Adrenal gland (tissue), 19 donors: ENCODE measurements around the gene DRD1. TPM values are rescaled to one million over a fixed set of nuclear protein-coding genes. Genes with fewer than 3 reads are reported as not detected.
A peak's percentile ranks its signal among the peaks of the same experiment; 100 is the strongest.

Source experiments
- DNase-seq, 7 donors: peaks; one replicate each; pipeline ENCODE4 v3.0.0-alpha.2; 2019 to 2020
- H3K27ac ChIP-seq, 5 donors: fragments of 200-600 bp; sonication (generic) in 4 of 5; 1 replicate in 3 of 5; 2 replicates in 2 of 5; pipeline versions ENCODE4 v1.5.1 to v1.8.0; 2016 to 2020; ENCODE audit warnings: mild to moderate bottlenecking in 1 of 5
- H3K27me3 ChIP-seq: fragments of 200-600 bp; 2 replicates; pipeline ENCODE4 v1.8.0; 2021
- H3K36me3 ChIP-seq, 2 donors: fragments of 200-600 bp; replicated peaks in 1 of 2; 1 replicate in 1 of 2; 2 replicates in 1 of 2; pipeline versions ENCODE4 v1.5.1 to v1.8.0; 2018 to 2022
- H3K4me1 ChIP-seq, 2 donors: fragments of 200-600 bp; replicated peaks in 1 of 2; 1 replicate in 1 of 2; 2 replicates in 1 of 2; pipeline versions ENCODE4 v1.5.1 to v1.8.0; 2018 to 2021
- H3K4me3 ChIP-seq, 4 donors: fragments of 200-600 bp; sonication (generic) in 3 of 4; one replicate each; pipeline ENCODE4 v1.5.1; 2016 to 2018
- H3K9me3 ChIP-seq, 3 donors: fragments of 200-600 bp; sonication (generic) in 1 of 3; replicated peaks in 1 of 3; 1 replicate in 2 of 3; 2 replicates in 1 of 3; pipeline versions ENCODE4 v1.5.1 to v1.8.0; 2016 to 2021
- CTCF ChIP-seq, 6 experiments: fragments of 450-650 bp in 4 of 6; fragments of 200-600 bp in 2 of 6; sonication (generic) in 1 of 6; IDR thresholded peaks; 1 replicate in 5 of 6; 2 replicates in 1 of 6; pipeline versions ENCODE4 v1.5.1 to v1.8.0; 2016 to 2021; ENCODE audit warnings: antibody characterized with exemption in 6 of 6, mild to moderate bottlenecking in 2 of 6, moderate library complexity in 1 of 6
- POLR2A ChIP-seq, 2 donors: fragments of 450-650 bp; IDR thresholded peaks; one replicate each; pipeline ENCODE4 v1.6.1; 2017; ENCODE audit warnings: antibody characterized with exemption in 2 of 2, mild to moderate bottlenecking in 2 of 2, moderate library complexity in 1 of 2
- WGBS, 4 donors: extraction: QIAGEN DNeasy Blood & Tissue Kit in 2 of 4; methylation state at CpG; one replicate each; pipeline versions ENCODE4 v1.1.5 to v1.1.7; 2013 to 2017; 5-methylcytosine and 5-hydroxymethylcytosine counted together
- intact Hi-C, 2 donors: fragments of 100-400 bp; cut with DNase I; formaldehyde crosslinking; loops; one replicate each; pipeline versions ENCODE4 v1.14.1 to v1.15.0; 2022 to 2023
- long read RNA-seq, 10 donors: library from polyadenylated mRNA in 3 of 10; unstranded in 2 of 10; stranded (forward) in 1 of 10; transcript quantifications; one replicate each; pipeline ENCODE4 v2.0.0 and lab custom pipeline, GENCODE V29; 2021 to 2026
- polyA plus RNA-seq, 3 donors: library from polyadenylated mRNA; stranded (reverse); fragments of 200-250 nt in 2 of 3; fragments of 350-450 nt in 1 of 3; fragmentation: Illumina TruSeq in 1 of 3; extraction: RNeasy Lipid Tissue Mini Kit (QIAGEN cat#74804) in 1 of 3; gene quantifications; one replicate each; pipeline ENCODE4 v1.2.3, GENCODE V29; 2013 to 2014
- total RNA-seq, 9 donors: library from RNA; depleted of rRNA in 4 of 9; stranded (reverse); fragments of >200 nt in 4 of 9; fragments of 120-200 nt in 1 of 9; fragmentation: NEBNext Ultra II Directional in 1 of 9; extraction: Animal tissue kit (Norgen Biotek cat#: 25700) in 1 of 9; gene quantifications; one replicate each; pipeline versions ENCODE4 v1.1.0 to v1.2.4, GENCODE V29; 2013 to 2023
- donor health status: healthy with polysubstance abuse.
- donor health status: Bipolar disorder and iron deficiency.
- donor health status: DM: yes; HTN: yes; CAD: no.
- donor health status: DM: no; HTN: no; CAD: no.
- donor health status: DM: no; HTN: no; CAD: no.
- donor health status: DM: yes; HTN: yes; CAD: no.

Gene DRD1
- total RNA-seq (1 to 10 TPM in 1 of 9 donors, under 1 TPM in 8; under 0.01 to 1.3 (median 0.35) TPM), polyA plus RNA-seq (under 1 TPM; 0.09 to 0.24 (median 0.16) TPM)
- long read RNA-seq, donor 1: 0 reads
- long read RNA-seq, donor 2: 0 reads
- long read RNA-seq, donor 3: 0 reads
- long read RNA-seq, donor 4, partial matches to known transcripts: 0 of 1 reads
- long read RNA-seq, donor 4, other reads (novel, unspliced or antisense): 1 of 1 reads
- long read RNA-seq, donor 5, partial matches to known transcripts: 0 of 1 reads
- long read RNA-seq, donor 5, other reads (novel, unspliced or antisense): 1 of 1 reads
- long read RNA-seq, donor 6: 0 reads
- long read RNA-seq, donor 7: 0 reads
- long read RNA-seq, donor 8: 0 reads
- long read RNA-seq, donor 9: 0 reads
- long read RNA-seq, donor 10: 0 reads

GRCh38 chr5:175444060-175444904 lies at the start of gene DRD1:
TSS of gene DRD1 (minus strand) at chr5:175444182. CDS start at chr5:175443099, 1,083 bp downstream.
- DNase-seq: peak in 4 of 7 donors; percentile 23 to 49 (median 36)
- no peaks in the 10 kb centered on the region for H3K9me3 ChIP-seq
- peaks cover 31% of the 10 kb centered on the region for H3K27me3 ChIP-seq
- intact Hi-C loops: loop anchor here (2.0 to 5.0 kb wide), 2 partner anchors 492 to 493 kb away; no protein-coding TSS in a partner anchor
- H3K27ac ChIP-seq: no peak within 1 kb of the TSS
- TF ChIP-seq CTCF (IDR thresholded peaks at IDR 0.05): peak in 5 of 6 experiments; percentile 13 to 78 (median 67)
- TF ChIP-seq POLR2A (IDR thresholded peaks at IDR 0.05): no peak
- WGBS, 4 donors: 0 to 1% (median 1%) methylated on average over 29 to 91 of the region's 91 CpGs; no CpG with 5 or more reads in 1 of the 4 donors
- peaks cover 0 to 11% of the 10 kb centered on the region in 2 donors for H3K4me1 ChIP-seq
- H3K36me3 ChIP-seq: no peaks in the 10 kb centered on the region
- peak within 1 kb of the TSS in 1 of 4 donors; percentile 48 for H3K4me3 ChIP-seq

- no peak overlapping the region for H3K27ac ChIP-seq
- H3K4me3 ChIP-seq: no peak overlapping the region
- H3K4me1 ChIP-seq: peaks cover 0 to 14% of the 10 kb centered on the region in 2 donors
- H3K9me3 ChIP-seq: no peaks in the 10 kb centered on the region
- no peaks in the 10 kb centered on the region for H3K27me3 ChIP-seq
- intact Hi-C loops: no loop called here
- TF ChIP-seq POLR2A (IDR thresholded peaks at IDR 0.05) (no peak), CTCF (IDR thresholded peaks at IDR 0.05) (no peak)
- H3K36me3 ChIP-seq: peaks cover 0 to 32% of the 10 kb centered on the region in 2 donors
- DNase-seq: no peak
- 93 to 96% (median 94%) methylated on average over 8 of the region's 8 CpGs for WGBS, 4 donors
These were observed 49.7 kb upstream of the DRD1 start for GRCh38 chr5:175493726-175494125.

GRCh38 chr5:175493260-175493659 lies 49.3 kb upstream of the DRD1 start:
- Histone ChIP-seq H3K36me3 (peaks cover 0 to 30% of the 10 kb centered on the region in 2 donors), H3K27ac (no peak overlapping the region), H3K27me3 (no peaks in the 10 kb centered on the region), H3K4me1 (peaks cover 0 to 14% of the 10 kb centered on the region in 2 donors), H3K9me3 (no peaks in the 10 kb centered on the region), H3K4me3 (no peak overlapping the region)
- 93 to 96% (median 95%) methylated on average over 7 of the region's 7 CpGs for WGBS, 4 donors
- TF ChIP-seq POLR2A (IDR thresholded peaks at IDR 0.05) (no peak), CTCF (IDR thresholded peaks at IDR 0.05) (no peak)
- intact Hi-C loops: no loop called here
- no peak for DNase-seq

- Histone ChIP-seq H3K9me3 (no peaks in the 10 kb centered on the region), H3K36me3 (peaks cover 0 to 26% of the 10 kb centered on the region in 2 donors), H3K4me3 (no peak overlapping the region), H3K27me3 (no peaks in the 10 kb centered on the region), H3K4me1 (peaks cover 0 to 14% of the 10 kb centered on the region in 2 donors), H3K27ac (no peak overlapping the region)
- WGBS, 4 donors: 75 to 90% (median 83%) methylated on average over 6 of the region's 6 CpGs
- no peak for DNase-seq
- intact Hi-C loops: no loop called here
- TF ChIP-seq POLR2A (IDR thresholded peaks at IDR 0.05) (no peak), CTCF (IDR thresholded peaks at IDR 0.05) (no peak)
These were observed 47.2 kb upstream of the DRD1 start for GRCh38 chr5:175491223-175491622.
